IPS DF 6.9 (cell line): ENCODE data around the gene MTX3.

Experiments used
- DNase-seq: peaks from one replicate; pipeline ENCODE4 v3.0.0-alpha.2; 2013; ENCODE audit warnings: low read depth, low spot score
- H3K27ac ChIP-seq: one replicate; pipeline ENCODE4 v1.5.1; 2013; ENCODE audit warnings: low read length, control low read depth
- H3K27me3 ChIP-seq: 2 replicates; pipeline ENCODE4 v1.6.1; 2013; ENCODE audit warnings: mild to moderate bottlenecking, low read length; ENCODE audit not compliant: control insufficient read depth, insufficient read depth
- H3K36me3 ChIP-seq: 2 replicates; pipeline ENCODE4 v1.6.1; 2013; ENCODE audit warnings: low read length; ENCODE audit not compliant: control insufficient read depth, insufficient read depth
- H3K4me1 ChIP-seq: 2 replicates; pipeline ENCODE4 v1.6.1; 2013; ENCODE audit warnings: low read length; ENCODE audit not compliant: control insufficient read depth, insufficient read depth
- H3K4me3 ChIP-seq: 2 replicates; pipeline ENCODE4 v1.5.1; 2013; ENCODE audit warnings: mild to moderate bottlenecking, low read length
- H3K9me3 ChIP-seq: 2 replicates; pipeline ENCODE4 v1.6.1; 2013; ENCODE audit warnings: low read length, inconsistent platforms; ENCODE audit not compliant: control insufficient read depth, insufficient read depth
- WGBS: extraction: QIAGEN DNeasy Blood & Tissue Kit; methylation state at CpG from one replicate; pipeline ENCODE4 v1.1.7; 2013; ENCODE audit warnings: mixed read lengths, missing lambda C conversion rate; ENCODE audit not compliant: insufficient read length, insufficient coverage; 5-methylcytosine and 5-hydroxymethylcytosine counted together

Gene MTX3

DNA sequence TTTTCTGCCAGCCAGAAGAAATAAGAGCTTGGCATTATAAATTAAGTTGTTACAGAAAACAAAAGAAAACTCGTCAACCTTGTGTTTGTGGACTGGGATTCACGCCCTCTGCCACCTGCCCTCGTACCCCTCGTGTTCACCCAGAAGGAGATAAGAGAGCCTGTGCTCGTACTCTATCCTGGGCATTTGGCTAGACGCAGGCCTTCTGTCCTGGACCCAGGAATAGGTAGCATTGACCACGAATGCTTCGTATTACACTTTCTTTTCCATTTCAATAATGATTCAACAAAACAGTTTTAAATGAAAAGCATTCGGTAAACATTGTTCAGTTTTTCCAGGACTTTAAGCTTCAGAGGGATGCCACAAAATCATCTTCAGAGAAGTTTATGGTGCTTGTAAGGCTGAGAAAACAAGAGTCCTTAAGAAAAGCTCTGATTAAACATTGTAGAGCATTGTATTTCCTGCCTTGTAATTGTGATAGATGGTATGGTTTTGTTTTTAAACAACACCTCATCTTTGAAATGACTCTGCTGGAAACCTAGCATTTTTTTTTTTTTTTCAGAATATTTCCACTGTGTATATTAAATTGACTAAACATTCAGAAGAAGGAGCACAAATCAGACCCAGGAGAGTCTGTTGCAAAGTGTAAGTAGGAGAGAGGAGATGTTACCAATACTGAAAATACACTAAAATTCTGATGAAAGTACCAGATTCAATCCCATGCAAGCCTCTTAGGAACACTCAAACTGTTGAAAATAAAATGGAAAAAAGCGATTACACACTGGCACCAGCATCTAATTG, 27.6 kb downstream of the MTX3 start:
- no peak for DNase-seq
- H3K9me3 ChIP-seq, result no peaks in the 10 kb centered on the region
- WGBS, result no CpG with 5 or more reads among the region's 10 CpGs
- H3K4me3 ChIP-seq, result no peak overlapping the region
- H3K27me3 ChIP-seq, result no peaks in the 10 kb centered on the region
- no peaks in the 10 kb centered on the region for H3K36me3 ChIP-seq
- H3K4me1 ChIP-seq, result no peaks in the 10 kb centered on the region
- H3K27ac ChIP-seq, result no peak overlapping the region

DNA sequence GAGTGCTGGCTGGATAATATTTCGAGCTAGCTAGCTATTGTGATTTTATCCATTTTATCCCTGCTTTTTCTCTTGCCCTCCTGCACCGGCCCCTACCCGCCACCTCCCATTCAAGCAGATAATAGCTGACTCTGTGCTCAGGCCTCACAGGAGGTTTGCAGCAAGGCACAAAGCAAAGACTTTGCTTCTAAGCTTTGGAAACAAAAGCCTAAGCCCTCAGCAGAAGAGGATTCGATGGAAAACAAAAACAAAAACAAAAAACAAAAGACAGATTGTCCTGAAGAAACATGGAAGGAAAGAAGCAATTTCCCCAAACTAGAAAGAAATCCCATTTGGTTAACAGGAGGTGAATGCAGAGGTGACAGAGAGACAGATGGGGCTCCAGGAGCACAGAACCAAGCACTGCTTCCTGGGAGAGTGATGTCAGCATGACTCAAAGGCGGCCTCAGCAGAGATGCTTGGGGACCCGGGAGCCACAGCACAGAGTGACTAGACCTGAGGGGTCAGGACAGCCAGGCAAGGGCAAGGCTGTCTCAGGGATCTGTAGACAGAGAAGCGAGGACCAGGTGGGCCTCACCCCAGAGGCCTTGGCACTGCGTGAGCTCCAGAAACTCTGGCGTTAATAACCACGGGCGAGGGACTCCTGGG, 28.4 kb downstream of the MTX3 start:
- Histone ChIP-seq H3K4me3 (no peak overlapping the region), H3K27ac (no peak overlapping the region), H3K9me3 (no peaks in the 10 kb centered on the region), H3K36me3 (no peaks in the 10 kb centered on the region), H3K27me3 (no peaks in the 10 kb centered on the region), H3K4me1 (no peaks in the 10 kb centered on the region)
- WGBS, result no CpG with 5 or more reads among the region's 11 CpGs
- DNase-seq, result no peak

DNA sequence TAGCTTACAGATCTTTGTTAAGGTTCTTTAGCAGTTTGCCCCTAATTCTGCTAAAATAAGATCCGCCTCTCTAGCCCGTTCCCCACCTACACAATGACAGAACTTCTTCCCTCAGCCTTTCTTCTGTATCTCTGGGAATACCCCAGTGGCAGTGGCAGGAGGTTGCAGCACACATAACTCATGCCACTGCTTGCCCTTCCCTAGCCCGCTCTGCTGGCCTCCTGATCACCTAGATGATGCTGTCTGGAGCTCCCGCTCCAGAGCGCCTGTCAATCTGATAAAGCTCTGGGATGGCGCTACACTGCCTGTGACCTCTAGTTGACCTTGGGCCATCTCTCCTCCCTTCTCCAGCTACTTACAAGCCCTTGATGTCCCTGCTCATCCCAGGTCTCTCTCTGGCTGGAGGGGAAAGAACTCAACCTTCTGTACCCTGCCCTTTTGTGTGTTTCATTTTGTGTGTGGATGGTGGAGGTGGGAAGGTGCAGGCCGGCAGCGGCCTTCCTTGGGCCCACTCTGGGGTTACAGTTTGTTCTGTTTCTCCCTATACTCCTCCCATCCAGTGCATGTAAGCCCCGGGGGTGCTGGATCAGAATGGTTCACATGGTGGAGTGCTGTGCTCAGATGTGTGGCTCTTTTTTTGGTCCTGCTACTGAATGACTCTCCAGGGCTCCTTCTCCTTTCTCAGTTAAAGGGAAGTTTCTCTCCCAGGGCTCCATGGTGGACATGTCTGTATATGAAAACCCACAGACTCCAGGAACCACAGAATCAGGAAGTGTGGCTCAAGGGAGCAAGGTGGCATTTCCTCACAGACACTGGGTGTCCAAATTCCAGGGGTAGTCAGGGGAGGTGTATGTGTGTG, 29.1 kb downstream of the MTX3 start:
- no peak overlapping the region for H3K4me3 ChIP-seq
- H3K4me1 ChIP-seq, result no peaks in the 10 kb centered on the region
- WGBS, result no CpG with 5 or more reads among the region's 9 CpGs
- no peaks in the 10 kb centered on the region for H3K27me3 ChIP-seq
- H3K36me3 ChIP-seq, result no peaks in the 10 kb centered on the region
- no peak overlapping the region for H3K27ac ChIP-seq
- no peak for DNase-seq
- H3K9me3 ChIP-seq, result no peaks in the 10 kb centered on the region

DNA sequence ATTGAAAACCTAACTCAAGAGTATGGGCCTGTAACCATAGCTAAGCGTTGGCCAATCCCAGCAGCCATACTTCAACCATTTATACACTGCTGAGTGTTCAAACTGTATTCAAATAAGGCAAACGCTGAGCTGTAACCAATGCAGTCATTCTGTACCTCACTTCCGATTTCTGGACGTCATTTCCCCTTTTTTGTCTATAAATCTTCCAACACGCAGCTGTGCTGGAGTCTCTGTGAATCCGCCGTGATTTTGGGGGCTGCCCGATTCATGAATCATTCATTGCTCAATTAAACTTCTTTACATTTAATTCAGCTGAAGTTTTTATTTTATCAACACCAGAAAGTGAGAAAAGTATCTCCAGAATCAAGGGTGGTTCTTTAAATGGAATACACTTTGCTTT, 31.7 kb downstream of the MTX3 start:
- Histone ChIP-seq H3K27me3 (no peaks in the 10 kb centered on the region), H3K4me3 (no peak overlapping the region), H3K27ac (no peak overlapping the region), H3K9me3 (no peaks in the 10 kb centered on the region), H3K36me3 (no peaks in the 10 kb centered on the region), H3K4me1 (peaks cover 2% of the 10 kb centered on the region)
- no peak for DNase-seq
- no CpG with 5 or more reads among the region's 8 CpGs for WGBS

DNA sequence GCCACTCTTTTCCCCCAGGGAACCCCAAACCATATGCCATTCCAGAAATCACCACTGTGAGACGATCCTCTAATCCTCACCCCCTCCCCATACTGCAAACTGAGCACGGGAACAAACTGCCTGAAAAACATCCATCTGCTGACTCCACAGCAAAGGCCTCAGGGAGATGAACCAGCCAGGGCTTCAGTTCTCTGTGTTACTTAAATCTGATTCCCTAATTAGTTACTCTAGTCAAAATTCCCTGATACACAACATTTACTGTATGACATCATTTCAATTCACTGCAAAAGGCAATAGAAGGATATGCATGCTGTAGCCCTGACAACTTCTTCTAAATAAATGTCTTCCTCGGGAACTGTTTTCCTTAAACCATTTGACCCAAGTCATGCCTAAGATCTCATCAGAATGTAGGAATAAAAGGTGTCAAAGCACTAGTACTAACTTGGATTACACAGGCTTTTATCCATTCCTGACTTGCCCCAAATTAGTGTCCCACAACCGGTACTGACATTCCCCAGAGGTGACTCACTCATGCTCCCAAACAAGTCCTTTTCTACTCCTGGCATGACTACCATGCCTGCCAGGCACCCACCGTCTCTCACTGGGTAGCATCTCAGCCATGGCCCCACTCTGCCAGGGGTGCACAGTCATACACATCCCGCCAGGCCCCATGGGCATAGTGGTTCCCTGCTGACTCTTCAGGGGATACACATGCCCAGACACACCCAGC, 35.0 kb downstream of the MTX3 start:
- no peaks in the 10 kb centered on the region for H3K27me3 ChIP-seq
- no peaks in the 10 kb centered on the region for H3K9me3 ChIP-seq
- no peaks in the 10 kb centered on the region for H3K36me3 ChIP-seq
- peaks cover 2% of the 10 kb centered on the region for H3K4me1 ChIP-seq
- no CpG with 5 or more reads among the region's 6 CpGs for WGBS
- H3K4me3 ChIP-seq, result no peak overlapping the region
- DNase-seq, result no peak
- H3K27ac ChIP-seq, result no peak overlapping the region

GRCh38 chr5:79955356-79955895, 35.6 kb downstream of the MTX3 start:
- H3K4me3 ChIP-seq, result no peak overlapping the region
- H3K27me3 ChIP-seq, result no peaks in the 10 kb centered on the region
- no CpG with 5 or more reads among the region's 5 CpGs for WGBS
- H3K9me3 ChIP-seq, result no peaks in the 10 kb centered on the region
- DNase-seq, result no peak
- no peaks in the 10 kb centered on the region for H3K36me3 ChIP-seq
- H3K4me1 ChIP-seq, result peaks cover 2% of the 10 kb centered on the region
- H3K27ac ChIP-seq, result no peak overlapping the region

- peaks cover 2% of the 10 kb centered on the region for H3K4me1 ChIP-seq
- no peaks in the 10 kb centered on the region for H3K36me3 ChIP-seq
- no peak for DNase-seq
- no peaks in the 10 kb centered on the region for H3K27me3 ChIP-seq
- H3K4me3 ChIP-seq, result no peak overlapping the region
- no peaks in the 10 kb centered on the region for H3K9me3 ChIP-seq
- no peak overlapping the region for H3K27ac ChIP-seq
- no CpG with 5 or more reads among the region's 3 CpGs for WGBS
Observed at GRCh38 chr5:79954620-79955019, 36.4 kb downstream of the MTX3 start.

DNA sequence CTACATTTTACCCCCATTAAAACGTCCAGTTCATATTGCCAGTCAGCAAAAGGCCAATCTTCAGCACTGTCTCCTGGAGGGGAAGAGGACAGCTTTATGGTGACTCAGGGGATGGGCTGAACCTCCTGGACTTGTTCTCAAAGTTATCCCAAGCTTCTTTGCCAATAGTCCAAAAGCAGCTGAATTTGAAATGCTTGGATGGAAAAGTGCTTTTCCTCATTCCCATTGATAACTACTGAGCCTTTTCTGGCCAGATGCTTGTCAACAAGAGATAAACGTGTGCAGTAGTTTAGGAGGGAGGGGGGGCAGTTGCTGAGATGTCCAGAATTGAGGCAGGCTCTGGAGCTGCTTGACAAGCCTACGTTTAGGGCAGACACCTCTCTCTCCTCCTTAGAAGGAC, 43.5 kb downstream of the MTX3 start:
- no peak overlapping the region for H3K27ac ChIP-seq
- H3K27me3 ChIP-seq, result no peaks in the 10 kb centered on the region
- H3K36me3 ChIP-seq, result no peaks in the 10 kb centered on the region
- H3K9me3 ChIP-seq, result no peaks in the 10 kb centered on the region
- no peaks in the 10 kb centered on the region for H3K4me1 ChIP-seq
- no peak overlapping the region for H3K4me3 ChIP-seq
- no peak for DNase-seq
- WGBS, result no CpG with 5 or more reads among the region's 3 CpGs

- H3K4me3 ChIP-seq, result no peak overlapping the region
- no peak for DNase-seq
- peaks cover 2% of the 10 kb centered on the region; the same call in 1 of the 2 replicates for H3K4me1 ChIP-seq
- H3K27me3 ChIP-seq, result no peaks in the 10 kb centered on the region
- no peaks in the 10 kb centered on the region for H3K9me3 ChIP-seq
- H3K36me3 ChIP-seq, result no peaks in the 10 kb centered on the region
- no peak overlapping the region for H3K27ac ChIP-seq
- no CpG with 5 or more reads among the region's 3 CpGs for WGBS
Observed at GRCh38 chr5:79938468-79938867, 52.6 kb downstream of the MTX3 start.
